Common myeloid progenitor, CD34-positive (primary cell): ENCODE data around the gene CPS1.

ENCODE experiments used
- CTCF ChIA-PET: fragments of 350-600 bp; sonication (Branson Sonifier 250); formaldehyde crosslinking; loops from one replicate; lab custom pipeline; 2021; ENCODE audit warnings: antibody characterized with exemption; lab: Charles Lee
- POLR2A ChIA-PET: fragments of 350-600 bp; sonication (Branson Sonifier 250); formaldehyde crosslinking; loops from one replicate; lab custom pipeline; 2021; ENCODE audit warnings: antibody characterized with exemption; lab: Charles Lee
- DNase-seq, 3 donors: peaks; one replicate each; pipeline versions ENCODE4 v3.0.0 to v3.0.0-alpha.2; 2013
- H3K27ac ChIP-seq, 2 experiments: 1 replicate in 1 of 2; 2 replicates in 1 of 2; pipeline ENCODE4 v1.7.0; 2013; ENCODE audit warnings: inconsistent platforms in 2 of 2, low read length in 2 of 2, mild to moderate bottlenecking in 2 of 2, low read depth in 1 of 2, moderate library complexity in 1 of 2; ENCODE audit not compliant: severe bottlenecking in 2 of 2, insufficient read depth in 1 of 2, poor library complexity in 1 of 2
- H3K27me3 ChIP-seq, 5 experiments: replicated peaks in 2 of 5; 1 replicate in 3 of 5; 2 replicates in 2 of 5; pipeline versions ENCODE4 v1.6.1 to v1.7.0; 2013; ENCODE audit warnings: low read length in 4 of 5, mild to moderate bottlenecking in 2 of 5, moderate library complexity in 2 of 5, inconsistent platforms in 1 of 5; ENCODE audit not compliant: insufficient read depth in 5 of 5, control insufficient read depth in 4 of 5
- H3K36me3 ChIP-seq, 4 experiments: 1 replicate in 2 of 4; 2 replicates in 2 of 4; pipeline versions ENCODE4 v1.6.1 to v1.7.0; 2013; ENCODE audit warnings: low read length in 3 of 4, control low read depth in 1 of 4, mild to moderate bottlenecking in 1 of 4; ENCODE audit not compliant: control insufficient read depth in 4 of 4, insufficient read depth in 4 of 4
- H3K4me1 ChIP-seq, 4 experiments: 1 replicate in 3 of 4; 2 replicates in 1 of 4; pipeline versions ENCODE4 v1.6.1 to v1.7.1; 2013; ENCODE audit warnings: low read length in 3 of 4, mild to moderate bottlenecking in 3 of 4, control low read depth in 1 of 4, inconsistent platforms in 1 of 4, moderate library complexity in 1 of 4; ENCODE audit not compliant: control insufficient read depth in 4 of 4, insufficient read depth in 4 of 4; ENCODE audit errors: control extremely low read depth in 1 of 4
- H3K4me3 ChIP-seq, 7 experiments: 1 replicate in 4 of 7; 2 replicates in 3 of 7; pipeline versions ENCODE4 v1.5.1 to v1.7.0; 2013; ENCODE audit warnings: mild to moderate bottlenecking in 7 of 7, low read length in 6 of 7, moderate library complexity in 6 of 7, inconsistent platforms in 2 of 7, low read depth in 2 of 7, control low read depth in 1 of 7; ENCODE audit not compliant: insufficient read depth in 4 of 7, control insufficient read depth in 1 of 7; ENCODE audit errors: extremely low read depth in 1 of 7
- H3K9me3 ChIP-seq, 5 experiments: 1 replicate in 4 of 5; 2 replicates in 1 of 5; pipeline versions ENCODE4 v1.6.1 to v1.7.1; 2013; ENCODE audit warnings: low read length in 4 of 5, mild to moderate bottlenecking in 2 of 5, inconsistent platforms in 1 of 5, low read depth in 1 of 5, moderate library complexity in 1 of 5; ENCODE audit not compliant: control insufficient read depth in 4 of 5, insufficient read depth in 2 of 5; ENCODE audit errors: control extremely low read depth in 1 of 5
- WGBS: methylation state at CpG from one replicate; pipeline ENCODE4 v1.1.5; 2013; ENCODE audit not compliant: insufficient coverage; 5-methylcytosine and 5-hydroxymethylcytosine counted together

CPS1 gene

DNA sequence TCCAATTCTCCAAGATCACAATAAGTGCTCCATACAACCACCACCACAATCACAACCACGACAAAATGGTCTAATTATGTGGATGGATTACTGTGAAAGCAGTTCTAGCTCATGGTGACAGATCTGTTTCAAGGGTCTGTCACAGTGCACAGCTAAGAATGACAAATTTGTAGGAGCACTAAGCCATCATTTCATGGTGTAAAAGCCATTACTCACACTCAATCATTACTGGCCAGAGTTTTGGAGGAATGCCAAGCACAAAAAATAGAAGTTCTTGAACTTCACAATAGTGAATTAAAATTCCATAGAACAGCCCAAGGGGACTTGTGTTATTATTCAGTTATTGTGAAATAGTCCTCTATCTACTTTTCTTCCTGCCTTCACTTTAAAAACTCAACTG lies 2.3 kb downstream of the CPS1 start:
- Histone ChIP-seq H3K36me3 (no peaks in the 10 kb centered on the region), H3K27ac (no peak overlapping the region), H3K4me1 (no peaks in the 10 kb centered on the region), H3K9me3 (no peaks in the 10 kb centered on the region), H3K4me3 (no peak overlapping the region), H3K27me3 (no peaks in the 10 kb centered on the region)
- no CpG with 5 or more reads among the region's 1 CpG for WGBS
- ChIA-PET POLR2A (no interaction called here), CTCF (no interaction called here)
- no peak for DNase-seq

GRCh38 chr2:210559182-210559581 lies 2.8 kb downstream of the CPS1 start:
- H3K27me3 ChIP-seq = no peaks in the 10 kb centered on the region
- WGBS = 100% methylated on average over 1 of the region's 6 CpGs
- no peak overlapping the region for H3K27ac ChIP-seq
- CTCF ChIA-PET = no interaction called here
- no peaks in the 10 kb centered on the region for H3K4me1 ChIP-seq
- H3K36me3 ChIP-seq = no peaks in the 10 kb centered on the region
- H3K9me3 ChIP-seq = no peaks in the 10 kb centered on the region
- DNase-seq = no peak
- no peak overlapping the region for H3K4me3 ChIP-seq
- POLR2A ChIA-PET = no interaction called here

- Histone ChIP-seq H3K36me3 (no peaks in the 10 kb centered on the region), H3K27ac (no peak overlapping the region), H3K4me1 (no peaks in the 10 kb centered on the region), H3K4me3 (no peak overlapping the region), H3K9me3 (no peaks in the 10 kb centered on the region), H3K27me3 (no peaks in the 10 kb centered on the region)
- ChIA-PET POLR2A (no interaction called here), CTCF (interaction anchor here (0.9 kb wide), 1 partner anchor 12 kb away, joined by 3 read pairs; no protein-coding TSS in a partner anchor)
- 100% methylated on average over 3 of the region's 5 CpGs for WGBS
- no peak for DNase-seq
Observed at GRCh38 chr2:210561475-210561874, 5.1 kb downstream of the CPS1 start.

DNA sequence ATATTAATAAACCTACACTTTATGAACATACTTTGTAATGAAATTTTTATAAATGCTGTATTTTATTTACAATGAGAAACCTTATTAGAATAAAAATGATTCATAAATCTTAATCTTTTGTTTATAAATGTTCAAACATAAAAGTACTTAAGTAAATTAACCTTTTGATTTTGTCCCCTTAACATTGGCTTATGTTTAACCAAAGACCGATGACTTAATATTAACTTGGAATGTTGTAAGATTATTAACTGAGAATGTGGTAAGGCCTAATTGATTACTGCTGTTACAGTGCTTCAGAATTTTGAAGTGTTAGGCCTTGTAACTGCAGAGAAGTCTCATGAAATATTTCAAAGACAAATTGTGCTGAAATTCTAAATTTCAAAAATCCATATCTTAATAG lies 5.7 kb downstream of the CPS1 start:
- ChIA-PET POLR2A (no interaction called here), CTCF (interaction anchor here (0.7 to 0.9 kb wide), 2 partner anchors 13 to 16 kb away, joined by 3 read pairs; no protein-coding TSS in a partner anchor)
- Histone ChIP-seq H3K27me3 (no peaks in the 10 kb centered on the region), H3K4me3 (no peak overlapping the region), H3K4me1 (no peaks in the 10 kb centered on the region), H3K36me3 (no peaks in the 10 kb centered on the region), H3K9me3 (no peaks in the 10 kb centered on the region), H3K27ac (no peak overlapping the region)
- WGBS = 100% methylated on average over 1 of the region's 1 CpG
- DNase-seq = no peak

DNA sequence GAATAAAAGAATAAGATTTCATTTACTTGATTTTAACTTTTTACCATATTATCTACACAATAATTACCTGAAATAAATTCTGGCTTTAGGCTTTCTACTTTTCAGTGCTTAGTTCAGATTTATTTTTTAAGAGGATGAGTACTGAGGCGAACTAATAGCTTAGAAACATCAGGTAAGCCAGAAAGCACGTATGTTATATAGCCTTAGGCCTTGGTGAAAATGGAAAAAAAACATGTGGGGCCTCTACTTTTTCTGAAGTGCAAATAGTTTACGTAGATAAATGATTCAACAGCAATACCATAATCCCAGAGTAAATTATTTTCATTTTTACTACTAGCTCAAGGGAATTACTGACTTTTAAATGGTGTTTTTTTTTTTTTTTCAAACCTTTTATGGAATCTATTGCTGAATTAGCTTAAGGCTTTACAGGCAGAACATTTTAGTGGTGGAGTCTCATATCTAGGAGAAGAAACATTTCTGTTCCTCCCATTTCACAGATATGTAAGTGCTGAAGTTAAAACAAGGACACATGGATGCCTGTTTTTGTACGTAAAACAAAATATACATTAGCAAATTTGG lies 6.2 kb downstream of the CPS1 start:
- ChIA-PET POLR2A (no interaction called here), CTCF (interaction anchor here (0.7 kb wide), 1 partner anchor 15 kb away, joined by 3 read pairs; no protein-coding TSS in a partner anchor)
- no peaks in the 10 kb centered on the region for H3K36me3 ChIP-seq
- no peaks in the 10 kb centered on the region for H3K27me3 ChIP-seq
- no peak overlapping the region for H3K4me3 ChIP-seq
- no peaks in the 10 kb centered on the region for H3K9me3 ChIP-seq
- no peak for DNase-seq
- WGBS = 95% methylated on average over 3 of the region's 4 CpGs
- no peaks in the 10 kb centered on the region for H3K4me1 ChIP-seq
- no peak overlapping the region for H3K27ac ChIP-seq

- no peak overlapping the region for H3K27ac ChIP-seq
- ChIA-PET CTCF (no interaction called here), POLR2A (no interaction called here)
- H3K36me3 ChIP-seq = no peaks in the 10 kb centered on the region
- no peaks in the 10 kb centered on the region for H3K27me3 ChIP-seq
- no peaks in the 10 kb centered on the region for H3K9me3 ChIP-seq
- H3K4me1 ChIP-seq = no peaks in the 10 kb centered on the region
- no peak for DNase-seq
- no peak overlapping the region for H3K4me3 ChIP-seq
Observed at GRCh38 chr2:210567279-210567678, 10.9 kb downstream of the CPS1 start.

GRCh38 chr2:210568108-210568507 lies 11.7 kb downstream of the CPS1 start:
- Histone ChIP-seq H3K36me3 (no peaks in the 10 kb centered on the region), H3K27me3 (no peaks in the 10 kb centered on the region), H3K4me1 (no peaks in the 10 kb centered on the region), H3K9me3 (no peaks in the 10 kb centered on the region), H3K4me3 (no peak overlapping the region), H3K27ac (no peak overlapping the region)
- WGBS = 96% methylated on average over 2 of the region's 2 CpGs
- no peak for DNase-seq
- ChIA-PET CTCF (no interaction called here), POLR2A (no interaction called here)
